ENCODE results near the gene SNU13. TPM values are rescaled to one million over a fixed set of nuclear protein-coding genes. Genes with fewer than 3 reads are reported as not detected.

The SNU13 gene
- total RNA-seq, 1 experiment from 2014 or later: 203 TPM

DNA sequence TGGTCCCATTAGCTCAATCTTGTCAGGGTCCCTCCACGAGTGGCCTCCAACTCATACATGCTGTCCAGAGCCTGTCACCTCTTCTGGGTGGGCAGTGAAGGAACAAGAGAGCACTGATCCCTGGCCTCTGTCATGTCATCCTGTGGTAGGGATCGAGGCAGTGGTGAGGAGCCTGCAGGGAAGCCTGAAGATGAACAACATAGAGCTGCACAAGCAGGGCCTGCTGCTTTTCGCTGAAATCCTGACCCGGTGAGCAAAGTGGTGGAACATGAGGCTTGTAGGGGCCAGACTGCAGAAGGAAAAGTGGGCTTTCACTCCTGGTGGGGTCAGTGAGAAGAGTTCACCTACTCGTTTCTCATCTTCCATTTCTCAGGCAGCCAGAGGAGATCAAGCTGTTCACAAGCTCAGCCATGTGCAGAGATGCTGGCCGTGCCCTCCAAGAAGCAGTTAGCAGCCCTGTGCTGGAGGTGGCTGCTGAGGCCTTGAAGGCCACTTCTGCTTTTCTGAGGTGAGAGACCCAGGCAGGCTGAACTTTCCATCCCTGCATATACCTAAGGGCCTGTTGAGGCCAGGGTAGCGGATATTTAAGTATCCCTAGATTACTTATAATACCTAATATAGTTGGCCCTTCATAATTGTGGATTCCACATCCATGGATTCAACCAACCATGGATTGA, 43.6 kb upstream of the SNU13 start:
- no peaks in the 10 kb centered on the region for H3K79me2 ChIP-seq (ENCODE audit: insufficient read depth, low read length)

More for the DNA sequence above, 43.6 kb upstream of the SNU13 start:
- Histone ChIP-seq H3K56ac (ENCODE audit: insufficient read length, low read depth, low read length) (no peak overlapping the region), H4K20me1 (ENCODE audit: control insufficient read depth, insufficient read depth, insufficient read length) (no peaks in the 10 kb centered on the region), H4K91ac (ENCODE audit: insufficient read length, low read depth, low read length) (no peak overlapping the region), H2BK15ac (ENCODE audit: low read depth, low read length) (no peak overlapping the region), H2BK12ac (ENCODE audit: insufficient read length, low read depth, low read length) (no peak overlapping the region), H3K4me1 (ENCODE audit: insufficient read depth, low read length) (no peaks in the 10 kb centered on the region), H3K4ac (ENCODE audit: low read depth, low read length) (no peak overlapping the region), H3K4me2 (ENCODE audit: insufficient read depth, insufficient read length, low read length) (no peak overlapping the region), H3K14ac (ENCODE audit: insufficient read depth, low read length) (no peak overlapping the region), H3K79me1 (ENCODE audit: insufficient read depth, low read depth, low read length, poor library complexity, severe bottlenecking) (no peaks in the 10 kb centered on the region), H3K23me2 (ENCODE audit: insufficient read length, low read depth, low read length, poor library complexity, severe bottlenecking) (no peaks in the 10 kb centered on the region), H3K9ac (ENCODE audit: extremely low read depth, insufficient read length, low read length) (no peak overlapping the region), H2BK5ac (ENCODE audit: insufficient read length, low read length) (no peak overlapping the region), H4K5ac (ENCODE audit: insufficient read length, low read depth, low read length) (no peak overlapping the region), H2AFZ (ENCODE audit: low read length) (no peak overlapping the region), H3K27ac (ENCODE audit: insufficient read length, low read depth, low read length) (no peak overlapping the region), H3K9me3 (ENCODE audit: control insufficient read depth, low read depth, low read length) (no peaks in the 10 kb centered on the region), H3T11ph (ENCODE audit: low read length) (no peak overlapping the region), H3K27me3 (ENCODE audit: insufficient read depth, low read length) (no peaks in the 10 kb centered on the region), H3K23ac (ENCODE audit: insufficient read length, low read depth, low read length) (no peak overlapping the region), H4K8ac (replicated peaks; ENCODE audit: insufficient read length, low read depth, low read length) (no peak overlapping the region), H2BK20ac (ENCODE audit: low read depth, low read length, poor library complexity, severe bottlenecking) (no peak overlapping the region), H2AK5ac (ENCODE audit: insufficient read length, low read length) (no peak overlapping the region), H3K18ac (ENCODE audit: insufficient read length, low read depth, low read length) (no peak overlapping the region), H2BK120ac (ENCODE audit: low read depth, low read length, poor library complexity, severe bottlenecking) (no peak overlapping the region)
- H3K9me3 Mint-ChIP-seq: no peaks in the 10 kb centered on the region
- no peaks in the 10 kb centered on the region for H3K4me1 Mint-ChIP-seq
- no peak for TF ChIP-seq CTCF (conservative IDR thresholded peaks at IDR 0.05)
- H3K27ac Mint-ChIP-seq: no peak overlapping the region
- no CpG with 5 or more reads among the region's 7 CpGs for WGBS (ENCODE audit: extremely low coverage, insufficient read length, low lambda C conversion rate)
- H3K4me3 Mint-ChIP-seq: no peak overlapping the region
- DNase-seq: no peak
- H3K36me3 Mint-ChIP-seq (ENCODE audit: insufficient read depth in 1 of 3, low read depth in 3 of 3): no peaks in the 10 kb centered on the region
- H3K27me3 Mint-ChIP-seq (ENCODE audit: low read depth): peaks cover 4% of the 10 kb centered on the region; the same call in 1 of the 2 replicates

Data from H9 (cell line).